A673 (cell line): ENCODE measurements around the gene DIAPH1.

Experiments
- CTCF ChIP-seq: fragments of 300-800, 200-600 bp; sonication (generic); conservative IDR thresholded peaks from 2 replicates; pipeline ENCODE4 v1.5.1; 2017; ENCODE audit warnings: low read depth, mild to moderate bottlenecking, antibody characterized with exemption, low read length, moderate library complexity, mixed read lengths
- EZH2 ChIP-seq: fragments of 200-600 bp; sonication (generic); IDR thresholded peaks from 2 replicates; pipeline ENCODE4 v1.6.1; 2017; ENCODE audit warnings: borderline replicate concordance, low read depth, mild to moderate bottlenecking, mixed read lengths, antibody characterized with exemption, low read length; ENCODE audit not compliant: poor library complexity, severe bottlenecking

DNA sequence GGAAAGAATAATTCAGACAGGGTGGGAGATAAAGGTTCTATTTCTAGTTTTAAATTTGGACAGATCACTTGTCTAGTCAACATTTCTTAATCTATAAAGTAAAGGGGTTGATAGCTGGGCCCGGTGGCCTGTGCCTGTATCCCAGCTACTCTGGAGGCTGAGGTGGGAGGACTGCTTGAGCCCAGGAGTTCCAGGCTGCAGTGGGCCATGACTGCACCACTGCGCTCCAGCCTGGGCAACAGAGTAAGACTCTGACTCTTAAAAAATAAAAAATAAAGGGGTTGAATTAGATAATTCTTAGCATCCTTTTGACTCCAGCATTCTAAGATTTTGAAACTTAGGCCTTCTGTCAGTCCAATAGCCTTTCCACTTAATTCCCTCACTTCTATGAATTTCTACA is 10.8 kb downstream of the DIAPH1 start:
- TF ChIP-seq EZH2 = no peak
- no peak for TF ChIP-seq CTCF
